HG03139 (cell line): ENCODE results near the gene NRG2.

Experiments used
- ATAC-seq: cut with Tn5 transposase; IDR thresholded peaks from one replicate; pipeline ENCODE4 v1.9.1; 2021; ENCODE audit not compliant: unreplicated experiment

NRG2 gene

GRCh38 chr5:140013536-140013935 is 29.6 kb downstream of the NRG2 start:
- ATAC-seq = no peak

GRCh38 chr5:140012443-140012842 is 30.7 kb downstream of the NRG2 start:
- ATAC-seq = no peak

- ATAC-seq = no peak
Measured at GRCh38 chr5:140011297-140011802, 31.7 kb downstream of the NRG2 start.

GRCh38 chr5:140010798-140011197 is 32.3 kb downstream of the NRG2 start:
- no peak for ATAC-seq

- ATAC-seq = no peak
Measured at GRCh38 chr5:140007311-140007710, 35.8 kb downstream of the NRG2 start.

GRCh38 chr5:140005145-140005591 is 37.9 kb downstream of the NRG2 start:
- ATAC-seq = peak; percentile 88

GRCh38 chr5:140004174-140004573 is 38.9 kb downstream of the NRG2 start:
- ATAC-seq = no peak

- no peak for ATAC-seq
Measured at GRCh38 chr5:140003519-140003918, 39.6 kb downstream of the NRG2 start.

GRCh38 chr5:140000332-140000731 is 42.8 kb downstream of the NRG2 start:
- no peak for ATAC-seq

GRCh38 chr5:139998837-139999236 is 44.3 kb downstream of the NRG2 start:
- ATAC-seq = no peak

- ATAC-seq = no peak
Measured at GRCh38 chr5:139997276-139997675, 45.8 kb downstream of the NRG2 start.

- ATAC-seq = no peak
Measured at GRCh38 chr5:139995929-139996328, 47.2 kb downstream of the NRG2 start.

- ATAC-seq = no peak
Measured at GRCh38 chr5:139994234-139994633, 48.9 kb downstream of the NRG2 start.

- no peak for ATAC-seq
Measured at GRCh38 chr5:139985733-139986132, 57.4 kb downstream of the NRG2 start.

- ATAC-seq = no peak
Measured at GRCh38 chr5:139985290-139985689, 57.8 kb downstream of the NRG2 start.

- ATAC-seq = no peak
Measured at GRCh38 chr5:139984816-139985215, 58.3 kb downstream of the NRG2 start.

- no peak for ATAC-seq
Measured at GRCh38 chr5:139982975-139983240, 60.2 kb downstream of the NRG2 start.

- ATAC-seq = no peak
Measured at GRCh38 chr5:139982157-139982974, 60.7 kb downstream of the NRG2 start.

GRCh38 chr5:139980765-139981164 is 62.3 kb downstream of the NRG2 start:
- ATAC-seq = no peak

GRCh38 chr5:139979943-139980342 is 63.2 kb downstream of the NRG2 start:
- ATAC-seq = no peak

- ATAC-seq = no peak
Measured at GRCh38 chr5:139979518-139979917, 63.6 kb downstream of the NRG2 start.

- ATAC-seq = no peak
Measured at GRCh38 chr5:139976703-139977102, 66.4 kb downstream of the NRG2 start.

- no peak for ATAC-seq
Measured at GRCh38 chr5:139975942-139976341, 67.2 kb downstream of the NRG2 start.
